Heart right ventricle (tissue), 16 donors: ENCODE data around the gene A2M. TPM values are rescaled to one million over a fixed set of nuclear protein-coding genes. Genes with fewer than 3 reads are reported as not detected.
"Not testable (repeated sequence)": the region's sequence is repeated elsewhere in the genome, so short reads cannot be mapped to it uniquely, and the experiment has no call there.

Experiments used
- ATAC-seq, 8 donors: fragments of 200-7000 bp; cut with Tn5 transposase; one replicate each; pipeline ENCODE4 v1.9.1; 2020; ENCODE audit warnings: mild to moderate bottlenecking in 8 of 8, moderate library complexity in 8 of 8, moderate number of reproducible peaks in 1 of 8
- DNase-seq, 2 donors: peaks; one replicate each; pipeline ENCODE4 v3.0.0-alpha.2; 2020
- H3K27ac ChIP-seq, 10 donors: fragments of 200-600 bp; sonication (generic) in 2 of 10; one replicate each; pipeline versions ENCODE4 v1.5.0 to v1.8.0; 2020 to 2022; ENCODE audit warnings: mild to moderate bottlenecking in 3 of 10
- H3K27me3 ChIP-seq, 7 donors: fragments of 200-600 bp; one replicate each; pipeline ENCODE4 v1.8.0; 2021 to 2022; ENCODE audit warnings: mild to moderate bottlenecking in 2 of 7
- H3K36me3 ChIP-seq, 9 donors: fragments of 200-600 bp; sonication (generic) in 1 of 9; one replicate each; pipeline versions ENCODE4 v1.5.0 to v1.8.0; 2020 to 2022; ENCODE audit warnings: mild to moderate bottlenecking in 2 of 9
- H3K4me1 ChIP-seq, 9 donors: fragments of 200-600 bp; sonication (generic) in 1 of 9; one replicate each; pipeline versions ENCODE4 v1.5.0 to v1.8.0; 2020 to 2022; ENCODE audit warnings: mild to moderate bottlenecking in 4 of 9
- H3K4me3 ChIP-seq, 10 donors: fragments of 200-600 bp; sonication (generic) in 2 of 10; one replicate each; pipeline versions ENCODE4 v1.5.0 to v1.8.0; 2020 to 2022; ENCODE audit warnings: mild to moderate bottlenecking in 7 of 10, moderate library complexity in 2 of 10
- H3K9me3 ChIP-seq, 11 donors: fragments of 200-600 bp in 10 of 11; sonication (generic) in 2 of 11; one replicate each; pipeline versions ENCODE4 v1.5.0 to v1.8.0; 2013 to 2022; ENCODE audit warnings: mild to moderate bottlenecking in 2 of 11, control low read depth in 1 of 11, moderate library complexity in 1 of 11
- WGBS, 2 donors: extraction: QIAGEN DNeasy Blood & Tissue Kit; methylation state at CpG; one replicate each; pipeline ENCODE4 v1.1.7; 2013; ENCODE audit warnings: inconsistent platforms in 1 of 2; 5-methylcytosine and 5-hydroxymethylcytosine counted together
- intact Hi-C, 10 donors: fragments of 100-400 bp; cut with DNase I; formaldehyde crosslinking; loops; one replicate each; pipeline versions ENCODE4 v1.11.1 to v1.14.2; 2022
- polyA plus RNA-seq, 2 donors: library from polyadenylated mRNA; stranded (reverse); fragments of 200-250 nt; gene quantifications; one replicate each; pipeline ENCODE4 v1.2.3, GENCODE V29; 2013
- total RNA-seq, 10 donors: library from RNA; stranded (reverse); fragmentation: NEBNext Ultra II Directional in 3 of 10; extraction: Animal tissue kit (Norgen Biotek cat#: 25700) in 3 of 10; gene quantifications; one replicate each; pipeline versions ENCODE4 v1.2.1 to v1.2.4, GENCODE V29; 2021 to 2023
- TF ChIP-seq, protein P1 (sequence below), 9 donors: fragments of 200-600 bp; sonication (generic) in 2 of 9; IDR thresholded peaks; one replicate each; pipeline versions ENCODE4 v1.5.0 to v1.8.0; 2021 to 2022; ENCODE audit warnings: antibody characterized with exemption in 9 of 9, mild to moderate bottlenecking in 5 of 9, moderate library complexity in 1 of 9
- donor health status: Arrhythmogenic right ventricular cardiomyopathy.
- donor health status: ischemic (EF 13 %, LVEDD 7.1; RV severe dilation, severe dysfunction).
- donor health status: healthy with polysubstance abuse.
- donor health status: DM: no; HTN: yes; CAD: no.
- donor health status: DM: no; HTN: no; CAD: no.
- donor health status: ischemic (EF 25% LVEDD 6.9; RV normal size, moderate dysfunction).
- donor health status: ischemic (EF 25% LVEDD 5.7; RV mildly dilated, moderate dysfunction).
- donor health status: healthy.
- donor health status: DM: yes; HTN: yes; CAD: no.
- donor health status: Ischemic cardiomyopathy.
- donor health status: ischemic (EF 35%, LVEDD 5.7; RV mildly dilated, moderate dysfunction).
- donor health status: nonischemic (EF 11% LVEDD 7.7; RV severe dilation, severe dysfunction).
- donor health status: DM: yes; HTN: yes; CAD: no.
- donor health status: PGD.
- donor health status: ischemic (EF 29% LVEDD 5.4; RV normal size, mild dysfunction).
- donor health status: nonischemic (EF 23%, LVEDD 6.1; RV moderate dilation, normal function).

A2M gene
- total and polyA plus RNA-seq, 12 donors, result 194 to 1,678 (median 449) TPM

DNA sequence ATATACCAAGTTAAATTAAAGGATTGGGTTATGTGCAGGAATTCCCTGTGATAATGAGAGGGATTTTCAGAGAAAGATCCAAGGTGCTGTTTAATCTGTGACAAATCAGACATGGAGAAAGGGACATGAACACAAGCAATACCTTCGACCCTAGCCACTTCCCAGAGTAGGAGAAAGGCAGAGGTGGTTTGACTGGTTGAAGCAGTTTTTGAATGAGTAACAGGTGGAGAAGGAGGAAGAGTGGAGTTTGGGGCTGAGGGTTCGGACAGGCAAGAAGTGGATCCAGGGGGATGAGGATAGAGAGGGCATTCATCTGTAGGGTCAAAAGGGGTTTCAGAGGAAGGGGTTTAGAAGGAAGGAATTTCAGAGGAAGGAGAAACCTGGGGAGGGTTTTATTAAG lies 27.4 kb upstream of the A2M start:
- TF ChIP-seq, protein P1, sequence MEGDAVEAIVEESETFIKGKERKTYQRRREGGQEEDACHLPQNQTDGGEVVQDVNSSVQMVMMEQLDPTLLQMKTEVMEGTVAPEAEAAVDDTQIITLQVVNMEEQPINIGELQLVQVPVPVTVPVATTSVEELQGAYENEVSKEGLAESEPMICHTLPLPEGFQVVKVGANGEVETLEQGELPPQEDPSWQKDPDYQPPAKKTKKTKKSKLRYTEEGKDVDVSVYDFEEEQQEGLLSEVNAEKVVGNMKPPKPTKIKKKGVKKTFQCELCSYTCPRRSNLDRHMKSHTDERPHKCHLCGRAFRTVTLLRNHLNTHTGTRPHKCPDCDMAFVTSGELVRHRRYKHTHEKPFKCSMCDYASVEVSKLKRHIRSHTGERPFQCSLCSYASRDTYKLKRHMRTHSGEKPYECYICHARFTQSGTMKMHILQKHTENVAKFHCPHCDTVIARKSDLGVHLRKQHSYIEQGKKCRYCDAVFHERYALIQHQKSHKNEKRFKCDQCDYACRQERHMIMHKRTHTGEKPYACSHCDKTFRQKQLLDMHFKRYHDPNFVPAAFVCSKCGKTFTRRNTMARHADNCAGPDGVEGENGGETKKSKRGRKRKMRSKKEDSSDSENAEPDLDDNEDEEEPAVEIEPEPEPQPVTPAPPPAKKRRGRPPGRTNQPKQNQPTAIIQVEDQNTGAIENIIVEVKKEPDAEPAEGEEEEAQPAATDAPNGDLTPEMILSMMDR (IDR thresholded peaks at IDR 0.05), result no peak
- Histone ChIP-seq H3K9me3 (peaks cover 0 to 42% (median 11%) of the 10 kb centered on the region in 11 donors), H3K4me1 (no peaks in the 10 kb centered on the region), H3K27ac (no peak overlapping the region), H3K36me3 (no peaks in the 10 kb centered on the region), H3K27me3 (no peaks in the 10 kb centered on the region), H3K4me3 (no peak overlapping the region)
- DNase-seq (no peak), ATAC-seq (no peak)
- 58 to 89% methylated on average over 2 of the region's 2 CpGs for WGBS, 2 donors
- intact Hi-C loops, result no loop called here

DNA sequence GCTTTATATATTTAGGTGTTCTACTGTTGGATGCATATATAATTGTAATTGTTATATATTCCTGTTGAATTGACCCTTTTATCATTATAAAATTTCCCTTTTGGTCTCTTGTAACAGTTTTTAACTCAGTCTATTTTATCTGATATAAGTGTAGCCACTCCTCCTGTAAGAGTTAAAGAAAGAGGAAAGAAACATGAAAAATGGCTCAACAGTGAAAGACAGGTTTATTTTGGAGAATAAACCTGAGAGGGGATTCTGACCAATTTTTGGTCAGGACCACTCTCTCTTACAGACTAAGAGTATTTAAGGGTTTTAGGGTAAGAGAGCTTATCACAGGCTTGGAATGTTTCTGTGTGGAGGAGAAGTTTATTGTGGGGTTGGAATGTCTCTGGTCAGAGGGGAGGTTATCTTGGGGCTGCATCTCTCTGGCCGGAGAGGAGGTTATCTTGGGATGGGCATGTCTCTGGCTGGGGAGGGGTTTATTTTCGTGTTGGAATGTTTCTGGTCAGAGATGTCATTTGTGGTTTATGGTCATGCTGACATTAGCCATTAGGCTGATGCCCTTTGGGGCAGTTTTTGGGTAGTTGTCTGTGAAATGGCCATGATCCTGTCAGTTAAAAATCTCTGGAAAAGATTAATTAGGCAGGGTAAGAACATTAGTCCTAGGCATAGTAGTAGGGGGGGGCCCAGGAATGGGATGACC lies 24.0 kb upstream of the A2M start:
- H3K27ac ChIP-seq, ATAC-seq, H3K4me3 ChIP-seq, H3K36me3 ChIP-seq, H3K27me3 ChIP-seq, H3K4me1 ChIP-seq, DNase-seq, intact Hi-C loops: not testable (repeated sequence)
- WGBS, 2 donors, result 36 to 55% methylated on average over 2 of the region's 2 CpGs
- H3K9me3 ChIP-seq, result peaks cover 0 to 32% (median 7%) of the 10 kb centered on the region in 11 donors

DNA sequence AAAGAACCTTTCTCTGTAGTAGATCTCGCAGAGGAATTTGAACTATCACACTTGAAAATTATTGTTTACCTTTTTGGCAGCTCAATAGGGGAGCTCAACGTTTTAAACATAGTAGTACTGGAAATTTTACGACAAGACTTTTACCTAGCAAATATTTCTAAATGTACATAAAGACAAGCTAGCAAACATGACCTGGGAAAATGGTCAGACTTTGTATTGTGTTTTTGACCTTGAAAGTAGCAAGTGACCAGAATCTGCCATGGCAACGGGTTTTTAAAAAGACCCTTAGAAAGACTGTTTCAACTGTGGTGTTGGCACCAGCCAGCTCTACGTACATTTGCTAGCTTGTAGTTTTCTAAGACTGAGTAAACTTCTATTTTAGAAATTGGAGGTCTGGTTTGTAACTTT lies 20.2 kb upstream of the A2M start:
- ATAC-seq, result no peak
- H3K27me3 ChIP-seq, result no peaks in the 10 kb centered on the region
- intact Hi-C loops, result no loop called here

DNA sequence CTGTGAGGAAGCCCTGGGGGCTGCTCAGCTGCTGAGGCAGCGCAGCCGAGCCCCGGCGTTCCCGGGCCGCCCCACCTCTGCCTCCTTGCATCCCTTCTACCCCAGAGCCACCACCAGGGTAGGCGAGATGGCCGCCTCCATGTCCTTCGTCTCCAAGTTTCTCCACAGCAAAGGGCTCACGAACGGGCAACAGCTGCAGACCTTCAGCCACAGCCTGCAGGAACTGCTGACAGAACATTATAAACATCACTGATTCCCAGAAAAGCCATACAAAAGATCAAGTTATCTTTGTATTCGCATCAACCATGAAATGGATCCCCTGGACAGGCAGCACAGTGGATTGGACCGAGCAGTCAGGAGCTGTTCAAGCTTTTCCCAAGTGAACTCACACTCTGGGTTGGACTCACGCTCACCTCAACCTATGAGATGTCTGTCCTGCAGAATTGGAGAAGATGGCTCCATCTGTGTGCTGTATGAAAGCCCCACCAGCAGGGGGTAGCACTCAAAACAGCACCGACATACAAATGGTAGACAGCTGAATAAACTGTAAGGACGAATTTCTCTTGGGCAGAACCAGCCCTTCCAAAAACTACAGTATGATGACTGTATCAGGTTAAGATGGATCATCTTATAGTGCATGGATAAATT lies 19.4 kb upstream of the A2M start:
- 72 to 84% methylated on average over 16 of the region's 16 CpGs for WGBS, 2 donors
- TF ChIP-seq, protein P1 (IDR thresholded peaks at IDR 0.05), result peak in 5 of 9 donors; percentile 17 to 37 (median 24)
- Histone ChIP-seq H3K27me3 (no peaks in the 10 kb centered on the region), H3K9me3 (peaks cover 0 to 23% (median 0%) of the 10 kb centered on the region in 11 donors), H3K36me3 (no peaks in the 10 kb centered on the region), H3K27ac (peak overlapping the region in 2 of 10 donors; percentile 20 to 35), H3K4me1 (no peaks in the 10 kb centered on the region), H3K4me3 (peak overlapping the region in 1 of 10 donors; percentile 8)
- ATAC-seq (peak in 2 of 8 donors; percentile 16 to 31), DNase-seq (peak in 1 of 2 donors; percentile 9)
- intact Hi-C loops, result no loop called here

More for the DNA sequence above, 20.2 kb upstream of the A2M start:
- no peaks in the 10 kb centered on the region for H3K36me3 ChIP-seq
- H3K27ac ChIP-seq, result no peak overlapping the region
- no peak overlapping the region for H3K4me3 ChIP-seq
- TF ChIP-seq, protein P1 (IDR thresholded peaks at IDR 0.05), result no peak
- H3K4me1 ChIP-seq, result no peaks in the 10 kb centered on the region
- no peak for DNase-seq
- H3K9me3 ChIP-seq, result peaks cover 0 to 16% (median 0%) of the 10 kb centered on the region in 11 donors
- 91 to 94% methylated on average over 5 of the region's 5 CpGs for WGBS, 2 donors
